Ecto neural progenitor cell (in vitro differentiated cells): Measurements from ENCODE around the gene FAF1.

Source experiments
- DNase-seq: peaks from one replicate; pipeline ENCODE4 v3.0.0-alpha.2; 2018; ENCODE audit warnings: low spot score

The FAF1 gene

DNA sequence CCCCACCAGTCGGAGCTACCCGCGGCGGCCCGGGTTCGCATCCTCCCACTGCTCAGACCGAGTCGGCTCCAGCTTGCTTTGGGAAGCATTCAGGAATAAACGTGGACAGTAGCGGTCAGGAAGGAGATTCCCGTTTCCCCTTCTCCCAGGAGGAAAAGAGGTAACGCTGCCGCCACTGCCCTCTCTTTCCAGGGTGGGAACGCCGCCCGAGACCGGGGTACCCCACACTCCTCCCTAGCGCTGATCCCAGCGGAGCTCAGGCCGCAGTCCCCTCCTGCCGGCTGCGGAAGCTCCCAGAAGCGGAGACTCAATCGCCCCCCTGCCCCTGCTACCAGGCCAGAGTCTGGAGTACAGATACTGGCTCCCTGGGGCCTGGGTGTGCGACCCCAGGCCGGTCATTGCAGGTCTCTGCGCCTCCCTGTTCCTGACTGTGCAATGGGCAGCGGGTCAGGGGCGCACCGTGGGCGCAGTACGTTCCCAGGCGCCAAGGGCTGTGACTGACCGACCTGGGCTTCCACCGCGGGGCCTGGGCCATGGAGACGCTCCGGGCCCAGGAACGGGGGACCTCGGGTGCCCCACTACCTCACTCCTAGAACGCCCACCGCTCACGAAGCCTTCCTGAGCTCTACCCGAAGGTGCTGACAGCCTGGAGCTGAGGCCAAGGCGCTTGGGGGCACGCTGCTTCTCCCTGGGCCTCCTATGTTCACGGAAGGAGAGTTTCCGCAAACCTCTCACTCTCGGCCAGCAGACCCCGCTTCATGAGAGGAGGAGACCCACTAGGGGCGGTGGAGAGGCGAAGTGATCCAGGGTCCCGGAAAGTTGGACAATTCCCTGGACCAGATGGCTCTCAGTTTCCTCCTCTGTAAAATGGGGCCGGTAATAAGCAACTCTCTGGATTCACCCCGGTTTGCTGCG lies 544.6 kb downstream of the FAF1 start:
- peak; percentile 55 for DNase-seq

DNA sequence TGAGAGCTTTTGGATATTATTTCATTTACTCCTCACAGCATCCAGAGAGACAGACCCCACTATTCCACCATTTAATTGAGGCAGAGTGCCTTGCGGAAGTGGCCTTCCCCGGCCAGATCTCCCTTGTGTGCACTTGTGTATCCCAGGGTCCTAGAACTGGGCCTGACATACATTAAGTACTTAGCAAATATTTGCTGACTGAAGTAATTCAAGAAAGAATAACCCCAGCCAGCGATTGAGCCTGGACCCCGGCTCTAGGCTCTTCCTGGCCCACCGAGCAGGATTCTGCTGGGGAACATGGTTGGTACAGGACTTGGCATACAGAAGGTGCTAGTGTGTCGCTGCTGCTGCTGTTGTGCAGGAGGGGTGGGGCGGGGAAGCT lies 545.2 kb downstream of the FAF1 start:
- no peak for DNase-seq

- no peak for DNase-seq
Measured at GRCh38 chr1:50412813-50413476, 547.1 kb downstream of the FAF1 start.

DNA sequence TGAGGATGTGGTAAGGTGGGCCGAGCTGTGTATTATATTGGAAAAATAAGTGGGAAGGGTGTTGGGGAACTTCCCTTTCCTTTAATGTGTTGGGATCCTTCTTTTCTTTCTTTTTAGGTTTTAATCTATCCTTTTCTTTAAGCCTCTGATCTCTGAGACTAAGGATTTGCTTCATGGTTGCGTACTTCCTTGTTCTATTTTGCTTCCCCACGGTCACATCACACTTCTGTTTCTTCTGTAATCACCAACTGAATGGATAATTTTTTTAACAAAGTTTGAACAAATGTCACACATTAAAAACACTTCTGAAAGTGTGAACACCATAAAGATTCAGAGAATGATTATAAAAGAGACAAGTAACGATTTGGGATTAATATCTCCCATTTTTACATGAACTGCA lies 554.3 kb downstream of the FAF1 start:
- DNase-seq = no peak

DNA sequence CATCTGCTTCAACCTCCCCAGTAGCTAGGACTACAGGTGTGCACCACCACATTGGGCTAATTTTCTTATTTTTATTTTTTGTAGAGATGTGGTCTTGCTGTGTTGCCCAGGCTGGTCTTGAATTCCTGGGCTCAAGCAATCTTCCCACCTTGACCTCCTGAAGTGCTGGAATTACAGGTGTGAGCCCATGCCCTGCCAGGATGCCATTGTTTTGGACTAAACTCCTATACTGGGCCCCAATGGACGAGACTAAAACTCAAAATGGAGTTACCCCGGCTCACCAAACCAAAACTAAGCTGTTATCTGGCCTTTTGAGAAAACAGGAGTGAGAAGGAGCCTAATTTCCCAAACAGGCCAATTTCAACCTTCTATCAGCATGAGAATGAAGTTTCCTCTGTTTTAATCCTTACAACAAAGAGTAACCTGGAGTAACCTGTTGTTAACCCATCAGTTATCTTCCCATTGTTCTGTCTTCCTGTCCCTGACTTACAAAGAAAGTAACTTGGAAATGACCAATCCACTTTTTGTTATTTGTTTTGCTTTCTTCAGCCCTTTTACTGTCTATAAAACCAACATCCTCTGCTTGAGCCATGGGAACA lies 566.4 kb downstream of the FAF1 start:
- no peak for DNase-seq
